Neural crest cell (in vitro differentiated cells): ENCODE results near the gene ACBD7. TPM values are rescaled to one million over a fixed set of nuclear protein-coding genes. Genes with fewer than 3 reads are reported as not detected.

Experiments used
- DNase-seq: peaks from one replicate; pipeline ENCODE4 v3.0.0; 2021; ENCODE audit warnings: low read depth, mixed read lengths, low spot score
- H3K27ac Mint-ChIP-seq: one replicate; pipeline ENCODE4 v1.8.0; 2021; ENCODE audit warnings: mild to moderate bottlenecking, mixed read lengths; ENCODE audit not compliant: unreplicated experiment
- H3K27me3 Mint-ChIP-seq: 2 replicates; pipeline ENCODE4 v1.8.0; 2021; ENCODE audit warnings: low read depth, mild to moderate bottlenecking, mixed read lengths
- H3K36me3 Mint-ChIP-seq: 2 replicates; pipeline ENCODE4 v1.8.0; 2021; ENCODE audit warnings: low read depth, mild to moderate bottlenecking, mixed read lengths
- H3K4me1 Mint-ChIP-seq: 2 replicates; pipeline ENCODE4 v1.8.0; 2021; ENCODE audit warnings: mixed read lengths
- H3K4me3 Mint-ChIP-seq: one replicate; pipeline ENCODE4 v1.8.0; 2021; ENCODE audit warnings: mild to moderate bottlenecking, mixed read lengths
- H3K9me3 Mint-ChIP-seq: 2 replicates; pipeline ENCODE4 v1.8.0; 2021; ENCODE audit warnings: mixed read lengths
- total RNA-seq: library from RNA; stranded (reverse); gene quantifications from 2 replicates; pipeline ENCODE4 v1.2.1, GENCODE V29; 2021
- TF ChIP-seq, protein P1 (sequence below): fragments of 200-600 bp; sonication (generic); conservative IDR thresholded peaks from 2 replicates; pipeline ENCODE4 v1.5.0; 2021; ENCODE audit warnings: antibody characterized with exemption, mild to moderate bottlenecking

The ACBD7 gene
- total RNA-seq, 1 donor from 2014 or later = 12.0 TPM

DNA sequence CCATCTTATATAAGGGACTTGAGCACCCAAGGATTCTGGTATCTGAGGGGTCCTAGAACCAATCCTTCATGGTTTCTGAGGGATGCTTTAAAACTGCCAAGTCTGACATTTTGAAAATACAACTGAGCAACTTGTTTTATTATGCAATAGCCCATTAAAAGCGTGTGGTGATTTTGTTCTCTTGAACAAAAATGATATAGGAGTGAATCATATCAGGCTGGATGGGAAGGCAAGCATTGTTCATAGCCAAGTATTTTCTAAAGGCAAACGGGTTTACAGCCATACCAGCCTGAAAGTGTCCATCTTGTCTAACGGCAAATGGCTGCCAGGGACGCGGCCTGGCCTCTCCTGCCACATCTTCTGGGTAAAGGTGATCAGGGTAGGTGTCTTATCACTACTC lies 31.9 kb upstream of the ACBD7 start:
- Mint-ChIP-seq H3K9me3 (no peaks in the 10 kb centered on the region), H3K27me3 (no peaks in the 10 kb centered on the region), H3K4me1 (no peaks in the 10 kb centered on the region), H3K27ac (no peak overlapping the region), H3K4me3 (no peak overlapping the region), H3K36me3 (peaks cover 17% of the 10 kb centered on the region)
- TF ChIP-seq, protein P1, sequence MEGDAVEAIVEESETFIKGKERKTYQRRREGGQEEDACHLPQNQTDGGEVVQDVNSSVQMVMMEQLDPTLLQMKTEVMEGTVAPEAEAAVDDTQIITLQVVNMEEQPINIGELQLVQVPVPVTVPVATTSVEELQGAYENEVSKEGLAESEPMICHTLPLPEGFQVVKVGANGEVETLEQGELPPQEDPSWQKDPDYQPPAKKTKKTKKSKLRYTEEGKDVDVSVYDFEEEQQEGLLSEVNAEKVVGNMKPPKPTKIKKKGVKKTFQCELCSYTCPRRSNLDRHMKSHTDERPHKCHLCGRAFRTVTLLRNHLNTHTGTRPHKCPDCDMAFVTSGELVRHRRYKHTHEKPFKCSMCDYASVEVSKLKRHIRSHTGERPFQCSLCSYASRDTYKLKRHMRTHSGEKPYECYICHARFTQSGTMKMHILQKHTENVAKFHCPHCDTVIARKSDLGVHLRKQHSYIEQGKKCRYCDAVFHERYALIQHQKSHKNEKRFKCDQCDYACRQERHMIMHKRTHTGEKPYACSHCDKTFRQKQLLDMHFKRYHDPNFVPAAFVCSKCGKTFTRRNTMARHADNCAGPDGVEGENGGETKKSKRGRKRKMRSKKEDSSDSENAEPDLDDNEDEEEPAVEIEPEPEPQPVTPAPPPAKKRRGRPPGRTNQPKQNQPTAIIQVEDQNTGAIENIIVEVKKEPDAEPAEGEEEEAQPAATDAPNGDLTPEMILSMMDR = no peak
- DNase-seq = no peak

DNA sequence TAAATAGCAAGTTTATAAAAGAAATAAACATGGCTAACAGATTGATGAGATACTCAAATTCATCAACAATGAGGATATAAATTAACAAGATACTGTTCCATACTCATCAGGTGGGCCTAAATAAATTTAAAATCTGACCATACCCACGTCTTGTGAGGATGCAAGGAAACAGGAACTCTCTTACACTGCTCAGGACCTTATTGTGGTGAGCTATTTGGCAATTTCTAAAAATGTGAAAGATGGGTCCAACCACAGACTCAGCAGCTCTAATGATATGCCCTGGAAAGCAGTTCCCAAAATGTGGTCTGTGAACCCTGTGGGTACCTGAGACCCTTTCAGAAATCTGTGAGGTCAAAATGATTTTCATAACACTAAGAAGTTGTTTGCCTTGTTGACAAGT lies 30.0 kb upstream of the ACBD7 start:
- H3K9me3 Mint-ChIP-seq = no peaks in the 10 kb centered on the region
- no peaks in the 10 kb centered on the region for H3K27me3 Mint-ChIP-seq
- TF ChIP-seq, protein P1 = no peak
- peaks cover 19% of the 10 kb centered on the region for H3K36me3 Mint-ChIP-seq
- DNase-seq = no peak
- no peaks in the 10 kb centered on the region for H3K4me1 Mint-ChIP-seq
- no peak overlapping the region for H3K4me3 Mint-ChIP-seq
- H3K27ac Mint-ChIP-seq = no peak overlapping the region

DNA sequence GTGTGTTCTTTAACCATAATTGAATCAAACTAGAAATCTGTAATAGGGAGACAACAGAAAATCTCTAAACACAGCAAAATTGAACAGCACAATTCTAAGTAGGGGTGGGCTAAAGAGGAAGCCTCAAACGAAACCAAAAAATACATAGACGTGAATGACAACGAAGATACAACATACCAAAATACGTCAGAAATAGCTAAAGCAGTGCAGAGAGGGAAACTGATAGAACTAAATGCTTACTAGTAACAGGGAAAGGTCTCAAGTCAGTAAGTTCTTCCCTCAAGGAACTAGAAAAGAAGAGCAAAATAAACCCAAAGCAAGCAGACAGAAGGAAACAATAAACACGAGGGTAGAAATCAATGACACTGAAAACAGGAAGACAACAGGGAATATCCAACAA lies 27.6 kb upstream of the ACBD7 start:
- Mint-ChIP-seq H3K27me3 (no peaks in the 10 kb centered on the region), H3K27ac (no peak overlapping the region), H3K4me3 (no peak overlapping the region), H3K9me3 (no peaks in the 10 kb centered on the region), H3K4me1 (no peaks in the 10 kb centered on the region), H3K36me3 (peaks cover 24% of the 10 kb centered on the region)
- DNase-seq = no peak
- TF ChIP-seq, protein P1 = no peak

DNA sequence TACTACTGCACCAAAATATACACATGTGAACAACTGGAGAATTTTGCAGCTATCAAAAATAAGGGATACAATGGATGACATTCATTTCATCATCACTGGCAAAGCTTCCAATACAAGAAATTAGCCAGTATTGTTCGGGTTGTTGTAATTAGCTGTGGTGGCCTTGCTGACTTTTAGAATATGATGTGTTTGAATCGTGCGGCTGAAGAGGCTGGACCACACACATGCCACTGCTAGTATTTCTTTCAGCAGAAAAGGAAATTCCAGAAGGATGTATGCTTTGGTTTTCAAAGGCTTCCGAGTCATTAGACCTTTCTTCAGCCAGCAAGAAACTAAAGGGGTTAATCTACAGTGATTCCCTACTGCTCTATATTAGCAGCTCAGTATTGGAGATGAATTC lies 25.2 kb upstream of the ACBD7 start:
- TF ChIP-seq, protein P1 = no peak
- Mint-ChIP-seq H3K4me3 (no peak overlapping the region), H3K36me3 (peaks cover 11% of the 10 kb centered on the region), H3K27me3 (no peaks in the 10 kb centered on the region), H3K27ac (no peak overlapping the region), H3K9me3 (no peaks in the 10 kb centered on the region), H3K4me1 (no peaks in the 10 kb centered on the region)
- DNase-seq = no peak

DNA sequence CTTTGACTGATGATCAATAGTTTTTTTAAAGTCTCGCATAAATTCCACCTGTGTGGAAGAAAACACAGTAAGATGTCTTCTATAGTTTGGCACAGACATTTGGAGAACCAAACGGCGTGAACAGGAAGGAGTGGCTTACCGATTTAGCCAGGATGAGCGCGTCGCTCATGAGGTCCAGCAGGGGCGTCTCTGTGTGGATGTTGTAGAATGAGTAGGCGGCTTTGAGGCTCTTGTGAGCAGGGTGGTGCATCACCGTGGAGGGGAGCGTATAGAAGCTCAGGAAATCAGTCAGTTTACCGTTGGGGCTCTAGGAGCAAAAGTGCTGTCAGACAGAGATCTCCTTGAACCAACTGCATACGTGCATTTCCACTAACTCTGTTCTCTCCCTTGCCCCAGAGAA lies 24.1 kb upstream of the ACBD7 start:
- Mint-ChIP-seq H3K4me1 (no peaks in the 10 kb centered on the region), H3K4me3 (no peak overlapping the region), H3K27ac (peak overlapping the region; percentile 45), H3K36me3 (peaks cover 9% of the 10 kb centered on the region), H3K27me3 (no peaks in the 10 kb centered on the region), H3K9me3 (no peaks in the 10 kb centered on the region)
- TF ChIP-seq, protein P1 = no peak
- DNase-seq = no peak
